ENCODE data around the gene C1S.
"Not testable (repeated sequence)": the region's sequence is repeated elsewhere in the genome, so short reads cannot be mapped to it uniquely, and the experiment has no call there.

Gene C1S

GRCh38 chr12:7047306-7047705 lies 13.2 kb upstream of the C1S start:
- DNase-seq = no peak

GRCh38 chr12:7049445-7049951 lies 11.0 kb upstream of the C1S start:
- not testable (repeated sequence) for DNase-seq

- DNase-seq = not testable (repeated sequence)
These were observed 10.5 kb upstream of the C1S start for GRCh38 chr12:7049973-7050372.

GRCh38 chr12:7054925-7055324 lies 5.6 kb upstream of the C1S start:
- no peak for DNase-seq

- not testable (repeated sequence) for DNase-seq
These were observed 4.8 kb upstream of the C1S start for GRCh38 chr12:7055736-7056135.

- no peak for DNase-seq
These were observed 2.2 kb upstream of the C1S start for GRCh38 chr12:7058163-7058845.

- DNase-seq = no peak
These were observed 1.6 kb upstream of the C1S start for GRCh38 chr12:7058850-7059395.

- no peak for DNase-seq
These were observed 738 bp upstream of the C1S start for GRCh38 chr12:7059780-7060179.

GRCh38 chr12:7061138-7061537 lies 620 bp downstream of the C1S start:
- no peak for DNase-seq

GRCh38 chr12:7061596-7061995 lies 1.1 kb downstream of the C1S start:
- no peak for DNase-seq

GRCh38 chr12:7064516-7064915 lies 4.0 kb downstream of the C1S start:
- DNase-seq = no peak

GRCh38 chr12:7065073-7065623 lies 4.6 kb downstream of the C1S start:
- DNase-seq = no peak

GRCh38 chr12:7066596-7066995 lies 6.1 kb downstream of the C1S start:
- DNase-seq = no peak

GRCh38 chr12:7067096-7067495 lies 6.6 kb downstream of the C1S start:
- no peak for DNase-seq

- DNase-seq = no peak
These were observed 7.9 kb downstream of the C1S start for GRCh38 chr12:7068240-7068993.

- no peak for DNase-seq
These were observed 8.5 kb downstream of the C1S start for GRCh38 chr12:7068994-7069346.

- DNase-seq = no peak
These were observed 8.9 kb downstream of the C1S start for GRCh38 chr12:7069386-7069785.

- DNase-seq = no peak
These were observed 11.5 kb downstream of the C1S start for GRCh38 chr12:7072035-7072434.

GRCh38 chr12:7072554-7072953 lies 12.0 kb downstream of the C1S start:
- DNase-seq = no peak

GRCh38 chr12:7073946-7074345 lies 13.4 kb downstream of the C1S start:
- DNase-seq = no peak

- DNase-seq = no peak
These were observed 15.0 kb downstream of the C1S start for GRCh38 chr12:7075518-7075917.

GRCh38 chr12:7075939-7076338 lies 15.4 kb downstream of the C1S start:
- DNase-seq = no peak

- no peak for DNase-seq
These were observed 16.0 kb downstream of the C1S start for GRCh38 chr12:7076493-7076892.

- DNase-seq = no peak
These were observed 17.6 kb downstream of the C1S start for GRCh38 chr12:7078163-7078562.

Measured in activated effector memory CD4-positive, alpha-beta T cell treated with Interleukin-2 at 50 U/mL for 16 hours (primary cell).